Gastroesophageal sphincter (tissue), 4 donors: ENCODE results near the gene RANGRF. TPM values are rescaled to one million over a fixed set of nuclear protein-coding genes. Genes with fewer than 3 reads are reported as not detected.

Experiments
- ATAC-seq: fragments of 150-250 bp; one replicate; pipeline ENCODE4 v1.9.1; 2016; ENCODE audit warnings: mild to moderate bottlenecking, moderate library complexity
- H3K27ac ChIP-seq, 4 donors: fragments of 200-600 bp; sonication (generic) in 3 of 4; 1 replicate in 3 of 4; 2 replicates in 1 of 4; pipeline ENCODE4 v1.5.1; 2016 to 2019
- H3K27me3 ChIP-seq: fragments of 200-600 bp; sonication (generic); one replicate; pipeline ENCODE4 v1.5.1; 2019
- H3K36me3 ChIP-seq, 2 donors: fragments of 200-600 bp; sonication (generic); one replicate each; pipeline ENCODE4 v1.5.1; 2019; ENCODE audit warnings: control low read depth in 1 of 2
- H3K4me1 ChIP-seq, 3 donors: fragments of 200-600 bp; sonication (generic); 1 replicate in 2 of 3; 2 replicates in 1 of 3; pipeline ENCODE4 v1.5.1; 2016 to 2019; ENCODE audit warnings: control low read depth in 2 of 3
- H3K4me3 ChIP-seq, 2 donors: fragments of 200-600 bp; sonication (generic); one replicate each; pipeline ENCODE4 v1.5.1; 2019; ENCODE audit warnings: mild to moderate bottlenecking in 1 of 2, moderate library complexity in 1 of 2
- H3K9me3 ChIP-seq, 3 donors: fragments of 200-600 bp; sonication (generic); one replicate each; pipeline ENCODE4 v1.5.1; 2017 to 2019; ENCODE audit warnings: control low read depth in 2 of 3
- CTCF ChIP-seq, 4 experiments: fragments of 200-600 bp in 2 of 4; fragments of 450-650 bp in 2 of 4; sonication (generic) in 1 of 4; IDR thresholded peaks; one replicate each; pipeline ENCODE4 v1.5.1; 2017 to 2019; ENCODE audit warnings: antibody characterized with exemption in 4 of 4, mild to moderate bottlenecking in 2 of 4, moderate library complexity in 2 of 4
- EP300 ChIP-seq: sonication (generic); formaldehyde crosslinking; IDR thresholded peaks from one replicate; pipeline ENCODE4 v1.6.1; 2017; ENCODE audit warnings: antibody characterized with exemption, mild to moderate bottlenecking
- POLR2A ChIP-seq, 2 donors: fragments of 450-650 bp; IDR thresholded peaks; one replicate each; pipeline ENCODE4 v1.6.1; 2017; ENCODE audit warnings: antibody characterized with exemption in 2 of 2, mild to moderate bottlenecking in 2 of 2, moderate library complexity in 1 of 2
- POLR2AphosphoS5 ChIP-seq: sonication (generic); formaldehyde crosslinking; IDR thresholded peaks from one replicate; pipeline ENCODE4 v1.6.1; 2017; ENCODE audit warnings: antibody characterized with exemption
- WGBS, 2 donors: methylation state at CpG; one replicate each; pipeline ENCODE4 v1.1.5; 2018; ENCODE audit warnings: low coverage in 1 of 2; 5-methylcytosine and 5-hydroxymethylcytosine counted together
- total RNA-seq, 4 donors: library from RNA; depleted of rRNA; stranded (reverse); fragments of >200 nt; gene quantifications; one replicate each; pipeline ENCODE4 v1.1.0, GENCODE V29; 2016

Gene RANGRF
- total RNA-seq, 4 donors from 2014 or later, result 28.5 to 34.6 (median 30.1) TPM

- Histone ChIP-seq H3K4me1 (peaks cover 0 to 13% (median 3%) of the 10 kb centered on the region in 3 donors), H3K36me3 (no peaks in the 10 kb centered on the region), H3K27me3 (no peaks in the 10 kb centered on the region), H3K9me3 (no peaks in the 10 kb centered on the region), H3K4me3 (no peak overlapping the region), H3K27ac (no peak overlapping the region)
- WGBS, 2 donors, result 91 to 100% methylated on average over 1 to 4 of the region's 4 CpGs
- ATAC-seq, result no peak
- TF ChIP-seq POLR2A (IDR thresholded peaks at IDR 0.05), result no peak
- TF ChIP-seq EP300, result no peak
- no peak for TF ChIP-seq POLR2AphosphoS5
- no peak for TF ChIP-seq CTCF (IDR thresholded peaks at IDR 0.05)
Measured at GRCh38 chr17:8284126-8284525, 4.3 kb upstream of the RANGRF start.

- 70 to 84% methylated on average over 4 to 5 of the region's 10 CpGs for WGBS, 2 donors
- Histone ChIP-seq H3K27me3 (no peaks in the 10 kb centered on the region), H3K4me1 (peaks cover 0 to 26% (median 9%) of the 10 kb centered on the region in 3 donors), H3K27ac (no peak overlapping the region), H3K36me3 (no peaks in the 10 kb centered on the region), H3K4me3 (no peak overlapping the region), H3K9me3 (no peaks in the 10 kb centered on the region)
- ATAC-seq, result no peak
- TF ChIP-seq POLR2A (IDR thresholded peaks at IDR 0.05), result no peak
- TF ChIP-seq EP300, result no peak
- no peak for TF ChIP-seq CTCF (IDR thresholded peaks at IDR 0.05)
- TF ChIP-seq POLR2AphosphoS5, result no peak
Measured at GRCh38 chr17:8285270-8286181, 2.9 kb upstream of the RANGRF start.

GRCh38 chr17:8287651-8288335 lies 677 bp upstream of the RANGRF start:
- 38 to 39% methylated on average over 5 to 7 of the region's 19 CpGs for WGBS, 2 donors
- Histone ChIP-seq H3K27me3 (no peaks in the 10 kb centered on the region), H3K4me1 (peaks cover 0 to 26% (median 9%) of the 10 kb centered on the region in 3 donors), H3K9me3 (no peaks in the 10 kb centered on the region), H3K4me3 (peak overlapping the region; percentile 67 to 77), H3K27ac (peak overlapping the region in 3 of 4 donors; percentile 90 to 93 (median 92)), H3K36me3 (no peaks in the 10 kb centered on the region)
- TF ChIP-seq POLR2AphosphoS5 (no peak), EP300 (no peak), POLR2A (IDR thresholded peaks at IDR 0.05) (no peak), CTCF (IDR thresholded peaks at IDR 0.05) (no peak)
- no peak for ATAC-seq

GRCh38 chr17:8289103-8289397 lies 580 bp downstream of the RANGRF start:
- H3K4me3 ChIP-seq, result peak overlapping the region; percentile 67 to 77
- H3K27me3 ChIP-seq, result no peaks in the 10 kb centered on the region
- 20% methylated on average over 1 of the region's 17 CpGs; no CpG with 5 or more reads in 1 of the 2 donors for WGBS, 2 donors
- H3K4me1 ChIP-seq, result peaks cover 0 to 27% (median 9%) of the 10 kb centered on the region in 3 donors
- ATAC-seq, result no peak
- no peaks in the 10 kb centered on the region for H3K36me3 ChIP-seq
- H3K9me3 ChIP-seq, result no peaks in the 10 kb centered on the region
- TF ChIP-seq CTCF (IDR thresholded peaks at IDR 0.05), result no peak
- TF ChIP-seq POLR2AphosphoS5, result no peak
- TF ChIP-seq EP300, result no peak
- TF ChIP-seq POLR2A (IDR thresholded peaks at IDR 0.05), result no peak
- peak overlapping the region; percentile 75 to 93 (median 91) for H3K27ac ChIP-seq
